GM19438 (cell line): ENCODE results near the gene SAXO2.
"Not testable (repeated sequence)": the region's sequence is repeated elsewhere in the genome, so short reads cannot be mapped to it uniquely, and the experiment has no call there.

Source experiments
- ATAC-seq: cut with Tn5 transposase; IDR thresholded peaks from one replicate; pipeline ENCODE4 v1.9.1; 2021; ENCODE audit warnings: low read depth; ENCODE audit not compliant: unreplicated experiment

The SAXO2 gene

GRCh38 chr15:82331576-82332304 is 69.1 kb downstream of the SAXO2 start:
- ATAC-seq: peak; percentile 73

GRCh38 chr15:82332711-82333602 is 70.3 kb downstream of the SAXO2 start:
- not testable (repeated sequence) for ATAC-seq

DNA sequence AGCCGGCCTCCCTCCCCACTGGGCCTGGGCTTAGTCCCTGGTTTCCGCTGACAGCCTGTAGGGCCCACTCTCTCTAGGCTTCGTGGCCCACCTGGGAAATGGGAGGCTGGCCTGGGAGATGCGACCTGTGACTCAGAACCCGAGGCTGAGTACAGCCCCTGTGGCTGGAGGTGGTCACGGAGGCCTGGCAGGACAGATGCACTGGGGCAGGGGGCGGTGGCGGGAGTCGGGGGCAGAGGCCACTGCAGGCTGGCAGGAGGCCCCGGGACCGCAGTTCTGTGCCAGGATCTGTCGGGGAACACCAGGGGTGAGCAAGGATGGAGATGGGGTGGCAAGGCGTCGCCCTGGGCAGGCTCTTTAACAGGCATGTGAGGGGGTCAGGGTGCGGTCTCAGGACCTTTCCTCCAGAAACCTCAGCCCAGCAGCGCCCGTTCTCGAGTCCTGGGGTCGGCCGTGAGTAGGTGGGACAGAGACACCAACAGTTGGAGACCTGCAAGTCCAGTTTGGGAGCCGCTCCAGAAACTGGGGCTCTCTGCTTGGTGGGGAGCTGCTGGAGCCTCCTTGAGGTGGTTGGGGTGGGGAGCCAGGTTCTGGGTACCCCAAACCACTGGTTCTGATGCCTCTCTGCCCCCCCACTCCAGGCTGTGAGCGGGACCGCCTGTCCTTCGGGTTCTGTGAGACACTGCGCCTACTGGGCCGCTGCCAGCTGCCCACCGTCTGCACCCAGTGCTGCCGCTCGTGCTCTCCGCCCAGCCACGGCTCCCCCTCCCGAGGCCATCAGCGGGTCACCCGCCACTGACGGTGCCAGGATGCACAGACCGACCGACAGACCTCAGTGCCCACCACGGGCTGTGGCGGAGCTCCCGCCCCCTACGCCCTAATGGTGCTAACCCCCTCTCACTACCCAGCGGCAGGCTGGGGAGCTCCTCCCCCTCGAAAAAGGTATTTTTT is 71.3 kb downstream of the SAXO2 start:
- ATAC-seq: not testable (repeated sequence)
